ENCODE data around the gene NMT1. TPM values are rescaled to one million over a fixed set of nuclear protein-coding genes. Genes with fewer than 3 reads are reported as not detected.

The NMT1 gene
- total RNA-seq, 2 donors from 2014 or later = 39.4 to 68.5 TPM

- Histone ChIP-seq H3K27ac (no peak overlapping the region), H3K4me3 (no peak overlapping the region), H3K27me3 (replicated peaks; ENCODE audit: insufficient read depth) (no peaks in the 10 kb centered on the region), H3K9me3 (no peaks in the 10 kb centered on the region), H3K4me1 (replicated peaks) (no peaks in the 10 kb centered on the region), H3K36me3 (no peaks in the 10 kb centered on the region)
- TF ChIP-seq POLR2A (IDR thresholded peaks at IDR 0.05) (no peak), POLR2AphosphoS5 (IDR thresholded peaks at IDR 0.05) (no peak)
- TF ChIP-seq, protein P1, sequence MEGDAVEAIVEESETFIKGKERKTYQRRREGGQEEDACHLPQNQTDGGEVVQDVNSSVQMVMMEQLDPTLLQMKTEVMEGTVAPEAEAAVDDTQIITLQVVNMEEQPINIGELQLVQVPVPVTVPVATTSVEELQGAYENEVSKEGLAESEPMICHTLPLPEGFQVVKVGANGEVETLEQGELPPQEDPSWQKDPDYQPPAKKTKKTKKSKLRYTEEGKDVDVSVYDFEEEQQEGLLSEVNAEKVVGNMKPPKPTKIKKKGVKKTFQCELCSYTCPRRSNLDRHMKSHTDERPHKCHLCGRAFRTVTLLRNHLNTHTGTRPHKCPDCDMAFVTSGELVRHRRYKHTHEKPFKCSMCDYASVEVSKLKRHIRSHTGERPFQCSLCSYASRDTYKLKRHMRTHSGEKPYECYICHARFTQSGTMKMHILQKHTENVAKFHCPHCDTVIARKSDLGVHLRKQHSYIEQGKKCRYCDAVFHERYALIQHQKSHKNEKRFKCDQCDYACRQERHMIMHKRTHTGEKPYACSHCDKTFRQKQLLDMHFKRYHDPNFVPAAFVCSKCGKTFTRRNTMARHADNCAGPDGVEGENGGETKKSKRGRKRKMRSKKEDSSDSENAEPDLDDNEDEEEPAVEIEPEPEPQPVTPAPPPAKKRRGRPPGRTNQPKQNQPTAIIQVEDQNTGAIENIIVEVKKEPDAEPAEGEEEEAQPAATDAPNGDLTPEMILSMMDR (IDR thresholded peaks at IDR 0.05) = no peak
- 92% methylated on average over 11 of the region's 11 CpGs for WGBS
- intact Hi-C loops (cut with DNase I) = no loop called here
- DNase-seq (ENCODE audit: low spot score) = no peak
Measured at GRCh38 chr17:45111850-45112249, 50.7 kb downstream of the NMT1 start.

DNA sequence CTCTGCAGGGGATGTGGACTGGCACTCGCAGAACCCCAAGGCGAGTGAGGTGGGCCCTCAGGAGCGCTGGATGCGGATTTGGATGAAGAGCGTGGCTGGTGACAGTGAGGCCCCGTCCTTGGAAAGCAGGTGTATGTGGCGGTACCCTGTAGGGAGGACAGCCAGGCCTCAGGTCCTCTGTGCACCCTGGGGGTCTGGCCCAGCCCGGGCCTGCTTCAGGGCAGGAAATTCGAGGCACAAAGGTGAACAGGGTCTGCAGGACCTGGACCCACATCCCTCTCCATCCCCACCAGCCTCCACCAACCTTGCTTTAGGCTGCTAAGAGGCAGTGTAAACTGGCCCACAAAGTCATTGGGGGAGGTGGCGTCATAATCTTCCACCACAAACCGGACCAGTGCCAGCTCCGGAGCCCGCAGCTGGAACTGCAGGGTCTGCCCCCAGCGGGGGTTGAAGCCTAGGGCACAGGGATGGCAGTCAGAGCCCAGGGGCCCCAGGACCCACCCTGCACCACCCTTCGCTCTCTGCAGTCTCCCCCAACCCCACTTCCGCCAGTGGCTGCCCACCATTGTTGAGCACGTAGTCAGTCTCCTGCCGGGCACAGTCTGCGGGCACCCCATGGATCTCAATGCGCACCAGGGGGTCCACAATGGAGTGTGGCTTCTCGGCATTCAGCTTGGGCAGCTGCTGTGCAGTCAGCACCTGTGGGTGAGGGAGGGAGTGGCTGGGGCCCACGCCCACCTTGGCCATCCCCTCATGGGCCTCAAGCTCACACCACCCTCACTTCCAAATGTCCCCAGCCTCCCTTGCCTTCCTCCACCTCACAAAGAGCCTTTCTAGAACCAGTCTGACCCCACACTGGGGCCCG lies 51.7 kb downstream of the NMT1 start:
- H3K27me3 ChIP-seq (replicated peaks; ENCODE audit: insufficient read depth) = no peaks in the 10 kb centered on the region
- no peaks in the 10 kb centered on the region for H3K36me3 ChIP-seq
- H3K4me1 ChIP-seq (replicated peaks) = no peaks in the 10 kb centered on the region
- no peak overlapping the region for H3K4me3 ChIP-seq
- TF ChIP-seq POLR2A (IDR thresholded peaks at IDR 0.05) (no peak), POLR2AphosphoS5 (IDR thresholded peaks at IDR 0.05) (no peak)
- TF ChIP-seq, protein P1 (IDR thresholded peaks at IDR 0.05) = no peak
- intact Hi-C loops (cut with DNase I) = no loop called here
- WGBS = 93% methylated on average over 22 of the region's 23 CpGs
- no peak overlapping the region for H3K27ac ChIP-seq
- no peak for DNase-seq (ENCODE audit: low spot score)
- H3K9me3 ChIP-seq = no peaks in the 10 kb centered on the region

DNA sequence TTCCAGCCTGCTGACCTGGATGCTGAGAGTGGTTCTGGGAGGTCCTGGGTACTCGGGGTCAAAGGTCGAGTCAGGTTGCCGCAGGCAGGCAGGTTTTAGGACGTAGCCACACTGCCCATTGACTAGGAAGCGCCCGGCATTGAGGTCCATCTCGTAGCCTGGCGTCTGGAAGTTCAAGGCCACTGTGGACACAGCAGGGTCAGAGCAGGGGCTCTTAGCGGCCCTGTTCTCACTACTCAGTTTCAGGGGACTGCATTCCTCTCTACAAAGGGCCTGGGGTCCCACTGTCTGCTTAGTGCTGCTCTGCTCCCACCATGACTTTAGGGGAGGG lies 52.3 kb downstream of the NMT1 start:
- no peaks in the 10 kb centered on the region for H3K36me3 ChIP-seq
- no peak overlapping the region for H3K4me3 ChIP-seq
- H3K9me3 ChIP-seq = no peaks in the 10 kb centered on the region
- intact Hi-C loops (cut with DNase I) = no loop called here
- no peak for DNase-seq (ENCODE audit: low spot score)
- TF ChIP-seq, protein P1 (IDR thresholded peaks at IDR 0.05) = no peak
- TF ChIP-seq POLR2AphosphoS5 (IDR thresholded peaks at IDR 0.05) = no peak
- TF ChIP-seq POLR2A (IDR thresholded peaks at IDR 0.05) = no peak
- 89% methylated on average over 9 of the region's 9 CpGs for WGBS
- H3K27ac ChIP-seq = no peak overlapping the region
- H3K27me3 ChIP-seq (replicated peaks; ENCODE audit: insufficient read depth) = no peaks in the 10 kb centered on the region
- no peaks in the 10 kb centered on the region for H3K4me1 ChIP-seq (replicated peaks)

DNA sequence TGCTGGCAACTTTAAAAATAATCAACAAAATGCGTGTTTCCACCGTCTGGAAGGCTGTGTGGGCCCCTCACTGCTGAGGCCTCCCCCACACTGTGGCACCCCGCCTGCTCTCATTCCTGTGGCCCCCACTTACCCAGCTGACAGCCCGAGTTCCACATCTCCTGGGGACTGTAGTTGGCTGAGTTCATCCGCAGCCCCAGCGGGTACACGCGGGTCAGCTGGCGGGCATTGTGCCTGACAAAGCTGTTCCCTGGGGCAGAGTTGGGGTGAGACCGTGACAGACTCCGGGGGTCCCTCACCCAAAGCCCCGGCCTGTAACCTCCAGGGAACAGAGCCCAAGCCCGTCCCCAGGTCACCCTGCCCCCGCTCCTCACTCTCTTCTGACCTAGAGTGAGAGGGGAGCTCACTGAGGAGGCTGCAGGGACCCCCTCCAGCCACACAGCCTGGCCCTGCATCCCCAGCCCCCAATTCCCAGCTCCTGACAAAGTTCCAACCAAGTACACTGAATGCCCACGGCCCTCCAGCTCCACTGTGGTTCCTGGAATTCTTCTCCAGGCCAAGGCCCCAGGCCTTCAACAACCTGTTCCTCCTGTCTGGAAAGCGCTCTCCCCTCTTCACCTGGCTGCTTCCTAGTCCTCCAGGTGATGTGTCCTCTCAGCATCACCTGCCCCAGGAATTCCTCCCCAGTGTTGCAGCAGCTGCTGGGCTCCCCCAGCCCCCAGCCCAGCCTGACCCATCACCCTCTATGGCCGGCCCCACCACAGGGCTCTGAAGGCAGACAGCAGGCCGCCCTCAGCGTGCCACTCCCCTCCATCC lies 53.2 kb downstream of the NMT1 start:
- WGBS = 81% methylated on average over 19 of the region's 19 CpGs
- H3K4me1 ChIP-seq (replicated peaks) = no peaks in the 10 kb centered on the region
- no peak for DNase-seq (ENCODE audit: low spot score)
- no peak for TF ChIP-seq POLR2AphosphoS5 (IDR thresholded peaks at IDR 0.05)
- TF ChIP-seq POLR2A (IDR thresholded peaks at IDR 0.05) = no peak
- TF ChIP-seq, protein P1 (IDR thresholded peaks at IDR 0.05) = no peak
- H3K27ac ChIP-seq = no peak overlapping the region
- no peak overlapping the region for H3K4me3 ChIP-seq
- H3K36me3 ChIP-seq = no peaks in the 10 kb centered on the region
- no peaks in the 10 kb centered on the region for H3K9me3 ChIP-seq
- H3K27me3 ChIP-seq (replicated peaks; ENCODE audit: insufficient read depth) = no peaks in the 10 kb centered on the region
- intact Hi-C loops (cut with DNase I) = no loop called here

Measured in prostate gland (tissue), 2 donors.